ENCODE results near the gene TPRG1.

DNA sequence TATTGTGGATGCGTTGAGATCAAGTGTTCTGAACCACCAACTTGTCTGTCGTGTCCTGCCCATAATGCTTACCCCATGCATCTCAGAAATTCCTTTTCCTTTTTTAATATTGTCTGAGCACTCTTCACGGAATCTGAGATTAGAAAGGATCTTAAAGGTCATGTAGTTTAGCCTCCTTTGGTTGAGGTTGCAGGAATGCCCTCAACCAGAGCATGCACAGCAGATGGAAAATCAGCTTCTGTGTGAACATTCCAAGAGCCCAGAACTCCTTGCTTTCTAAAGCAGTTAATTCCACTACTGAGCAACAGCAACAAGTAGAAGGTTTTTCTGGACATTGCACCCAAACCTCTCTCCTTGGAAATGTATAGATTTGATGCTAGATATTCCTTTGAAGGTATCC, 153.7 kb downstream of the TPRG1 start:
- TF ChIP-seq CTCF (optimal IDR thresholded peaks at IDR 0.05 in 1 of 3, IDR thresholded peaks at IDR 0.05 in 1 of 3, conservative IDR thresholded peaks at IDR 0.05 in 1 of 3; ENCODE audit: extremely low read depth in 1 of 3, insufficient read depth in 2 of 3, low read length in 3 of 3): no peak
- no peak for TF ChIP-seq EZH2 (IDR thresholded peaks at IDR 0.05; ENCODE audit: low read length)
